OCI-LY1 (cell line): ENCODE measurements around the gene STK16.

ENCODE experiments used
- H2AFZ ChIP-seq: fragments of 200-600 bp; sonication (generic), shearing (Covaris generic); 2 replicates; pipeline ENCODE4 v1.6.0; 2014; ENCODE audit warnings: antibody characterized with exemption, mild to moderate bottlenecking, low read length
- H3F3A ChIP-seq: fragments of 200-600 bp; sonication (generic), shearing (Covaris generic); 2 replicates; pipeline ENCODE4 v1.6.0; 2014; ENCODE audit warnings: mild to moderate bottlenecking, antibody characterized with exemption, low read length, moderate library complexity; ENCODE audit not compliant: insufficient read depth
- H3K27ac ChIP-seq: fragments of 200-600 bp; sonication (generic); 2 replicates; pipeline ENCODE4 v1.5.1; 2014; ENCODE audit warnings: low read length, mixed run types, mild to moderate bottlenecking, low read depth; ENCODE audit not compliant: poor library complexity, severe bottlenecking
- H3K27me3 ChIP-seq: fragments of 200-600 bp; sonication (generic); 2 replicates; pipeline ENCODE4 v1.6.0; 2014; ENCODE audit warnings: antibody characterized with exemption, mild to moderate bottlenecking, low read length, moderate library complexity; ENCODE audit not compliant: insufficient read depth
- H3K36me3 ChIP-seq: fragments of 200-600 bp; sonication (generic); 2 replicates; pipeline ENCODE4 v1.6.1; 2014; ENCODE audit warnings: mild to moderate bottlenecking, antibody characterized with exemption, low read length, moderate library complexity, mixed read lengths; ENCODE audit not compliant: insufficient read depth
- H3K4me1 ChIP-seq: fragments of 200-600 bp; sonication (generic); 2 replicates; pipeline ENCODE4 v1.5.1; 2014; ENCODE audit warnings: mild to moderate bottlenecking, low read length, moderate library complexity; ENCODE audit not compliant: insufficient read depth, severe bottlenecking
- H3K4me2 ChIP-seq: fragments of 200-600 bp; sonication (generic), shearing (Covaris generic); 2 replicates; pipeline ENCODE4 v1.6.1; 2014; ENCODE audit warnings: low read length
- H3K4me3 ChIP-seq: fragments of 200-600 bp; sonication (generic); 2 replicates; pipeline ENCODE4 v1.5.1; 2014; ENCODE audit warnings: low read length, low read depth, mild to moderate bottlenecking, mixed read lengths; ENCODE audit not compliant: poor library complexity, severe bottlenecking
- H3K79me2 ChIP-seq: fragments of 200-600 bp; shearing (Covaris generic); 2 replicates; pipeline ENCODE4 v1.6.1; 2016; ENCODE audit warnings: mixed run types, low read length, mixed read lengths; ENCODE audit not compliant: insufficient read depth
- H3K9ac ChIP-seq: fragments of 200-600 bp; sonication (generic), shearing (Covaris generic); 2 replicates; pipeline ENCODE4 v1.6.1; 2014; ENCODE audit warnings: mild to moderate bottlenecking, low read length, mixed read lengths
- H3K9me2 ChIP-seq: fragments of 200-600 bp; sonication (generic), shearing (Covaris generic); 2 replicates; pipeline ENCODE4 v1.6.1; 2014; ENCODE audit warnings: low read depth, mild to moderate bottlenecking, low read length, mixed read lengths
- H3K9me3 ChIP-seq: fragments of 200-600 bp; shearing (Covaris generic); 2 replicates; pipeline ENCODE4 v1.6.1; 2014; ENCODE audit warnings: low read length, mixed read lengths
- H4K20me1 ChIP-seq: fragments of 200-600 bp; sonication (generic), shearing (Covaris generic); 2 replicates; pipeline ENCODE4 v1.6.0; 2016; ENCODE audit warnings: mild to moderate bottlenecking, low read length; ENCODE audit not compliant: insufficient read depth
- EZH2 ChIP-seq: fragments of 200-600 bp; sonication (generic), shearing (Covaris generic); IDR thresholded peaks from 2 replicates; pipeline ENCODE4 v1.8.0; 2017; ENCODE audit warnings: borderline replicate concordance, mixed run types, mild to moderate bottlenecking, antibody characterized with exemption, low read length, moderate library complexity, mixed read lengths
- TF ChIP-seq, protein P1 (sequence below): fragments of 200-600 bp; sonication (generic), shearing (Covaris generic); IDR thresholded peaks from 2 replicates; pipeline ENCODE4 v1.5.1; 2017; ENCODE audit warnings: mild to moderate bottlenecking, antibody characterized with exemption, low read length, moderate library complexity, mixed read lengths

Gene STK16

DNA sequence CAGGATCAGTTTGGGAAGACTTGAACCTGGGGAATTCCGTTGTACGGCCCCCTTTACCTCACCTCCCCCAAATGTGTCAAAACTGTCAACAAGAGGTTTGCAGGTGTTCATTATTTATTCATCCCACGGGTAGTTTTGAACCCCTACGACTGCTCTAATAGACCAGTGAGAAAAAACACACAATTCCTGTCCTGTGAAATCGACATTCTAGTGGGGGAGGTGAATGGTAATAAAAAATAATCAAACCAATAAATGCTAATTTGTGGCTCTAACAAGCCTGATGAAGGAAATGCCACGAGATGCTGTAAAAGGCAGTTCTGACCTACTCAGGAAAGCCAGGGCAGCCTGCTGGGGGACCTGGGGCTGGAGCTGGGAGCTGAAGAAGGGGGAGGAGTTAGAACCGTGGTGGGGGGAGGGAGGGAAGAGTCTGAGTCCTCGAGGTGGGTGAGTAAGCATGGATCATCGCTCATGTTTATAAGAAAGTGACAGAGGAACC, 33.4 kb downstream of the STK16 start:
- Histone ChIP-seq H3F3A (no peaks in the 10 kb centered on the region), H3K36me3 (peaks cover 27% of the 10 kb centered on the region; the same call in 1 of the 2 replicates), H2AFZ (no peak overlapping the region), H3K4me2 (peak overlapping the region; percentile 95), H3K9me2 (no peaks in the 10 kb centered on the region), H3K9ac (peak overlapping the region; percentile 90), H3K4me3 (peak overlapping the region; percentile 79), H3K4me1 (peaks cover 67% of the 10 kb centered on the region), H3K79me2 (peaks cover 18% of the 10 kb centered on the region), H4K20me1 (no peaks in the 10 kb centered on the region), H3K27ac (peak overlapping the region; percentile 99), H3K9me3 (no peaks in the 10 kb centered on the region), H3K27me3 (no peaks in the 10 kb centered on the region)
- TF ChIP-seq EZH2 = no peak
- TF ChIP-seq, protein P1, sequence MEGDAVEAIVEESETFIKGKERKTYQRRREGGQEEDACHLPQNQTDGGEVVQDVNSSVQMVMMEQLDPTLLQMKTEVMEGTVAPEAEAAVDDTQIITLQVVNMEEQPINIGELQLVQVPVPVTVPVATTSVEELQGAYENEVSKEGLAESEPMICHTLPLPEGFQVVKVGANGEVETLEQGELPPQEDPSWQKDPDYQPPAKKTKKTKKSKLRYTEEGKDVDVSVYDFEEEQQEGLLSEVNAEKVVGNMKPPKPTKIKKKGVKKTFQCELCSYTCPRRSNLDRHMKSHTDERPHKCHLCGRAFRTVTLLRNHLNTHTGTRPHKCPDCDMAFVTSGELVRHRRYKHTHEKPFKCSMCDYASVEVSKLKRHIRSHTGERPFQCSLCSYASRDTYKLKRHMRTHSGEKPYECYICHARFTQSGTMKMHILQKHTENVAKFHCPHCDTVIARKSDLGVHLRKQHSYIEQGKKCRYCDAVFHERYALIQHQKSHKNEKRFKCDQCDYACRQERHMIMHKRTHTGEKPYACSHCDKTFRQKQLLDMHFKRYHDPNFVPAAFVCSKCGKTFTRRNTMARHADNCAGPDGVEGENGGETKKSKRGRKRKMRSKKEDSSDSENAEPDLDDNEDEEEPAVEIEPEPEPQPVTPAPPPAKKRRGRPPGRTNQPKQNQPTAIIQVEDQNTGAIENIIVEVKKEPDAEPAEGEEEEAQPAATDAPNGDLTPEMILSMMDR = no peak

- Histone ChIP-seq H4K20me1 (no peaks in the 10 kb centered on the region), H2AFZ (no peak within 1 kb of the TSS), H3K9ac (peak within 1 kb of the TSS; percentile 90), H3K27me3 (no peaks in the 10 kb centered on the region), H3K4me2 (peak within 1 kb of the TSS; percentile 95), H3F3A (no peaks in the 10 kb centered on the region), H3K4me1 (peaks cover 61% of the 10 kb centered on the region), H3K27ac (peak within 1 kb of the TSS; percentile 99), H3K4me3 (peak within 1 kb of the TSS; percentile 79), H3K36me3 (peaks cover 33% of the 10 kb centered on the region; the same call in 1 of the 2 replicates), H3K79me2 (peaks cover 18% of the 10 kb centered on the region), H3K9me3 (no peaks in the 10 kb centered on the region), H3K9me2 (no peaks in the 10 kb centered on the region)
- no peak for TF ChIP-seq EZH2
- TF ChIP-seq, protein P1 = no peak
These were observed 34.1 kb downstream of the STK16 start, which contains the start of gene DNAJB2 for GRCh38 chr2:219279151-219279915. Gene DNAJB2, plus strand, starts transcription at chr2:219279366. Its CDS starts 468 bp downstream, at chr2:219279834.

DNA sequence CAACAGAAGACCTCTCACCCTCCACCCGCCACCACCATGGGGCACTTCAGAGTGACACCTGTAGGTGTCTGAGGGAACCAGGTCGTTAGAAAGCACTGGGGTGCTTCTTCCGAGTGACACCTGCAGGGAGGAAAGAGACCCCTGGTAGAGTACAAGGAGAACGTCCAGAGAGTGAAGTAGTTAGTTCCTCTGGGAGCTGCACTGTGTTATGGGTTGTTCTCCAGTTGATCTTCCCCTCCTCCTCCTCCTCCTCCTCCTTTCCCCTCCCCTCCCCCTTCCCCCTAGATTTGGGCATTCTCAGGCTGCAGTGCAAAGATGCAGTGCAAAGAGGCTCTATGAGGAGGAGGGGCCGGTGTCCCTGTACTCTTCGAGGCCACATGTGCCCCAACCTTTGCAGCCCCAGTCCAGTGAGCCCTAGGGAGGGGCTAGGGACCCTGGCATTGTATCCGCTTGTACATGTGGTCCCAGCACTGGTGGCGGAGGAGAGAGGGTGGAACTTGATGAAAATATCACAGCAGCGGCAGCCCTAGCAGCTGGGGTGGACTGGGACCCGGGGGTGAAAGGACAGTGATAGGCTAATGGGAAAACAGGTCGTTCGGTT, 34.7 kb downstream of the STK16 start:
- Histone ChIP-seq H3K36me3 (peaks cover 40% of the 10 kb centered on the region), H3K9ac (peak overlapping the region; percentile 71), H3K4me1 (peaks cover 54% of the 10 kb centered on the region), H3K9me3 (no peaks in the 10 kb centered on the region), H3K27ac (peak overlapping the region; percentile 99), H3K27me3 (no peaks in the 10 kb centered on the region), H4K20me1 (no peaks in the 10 kb centered on the region), H3K79me2 (peaks cover 18% of the 10 kb centered on the region), H3F3A (no peaks in the 10 kb centered on the region), H2AFZ (no peak overlapping the region), H3K4me2 (peak overlapping the region; percentile 95), H3K9me2 (no peaks in the 10 kb centered on the region), H3K4me3 (peak overlapping the region; percentile 79)
- TF ChIP-seq EZH2 = no peak
- TF ChIP-seq, protein P1 = peak; percentile 49; the same call in 1 of the 2 replicates
